AML-193 (cell line): ENCODE measurements around the gene FMNL1.

Experiments
- DNase-seq, 2 experiments: peaks; one replicate each; lab custom pipeline; 2025; lab: John Stamatoyannopoulos, UW

FMNL1 gene

DNA sequence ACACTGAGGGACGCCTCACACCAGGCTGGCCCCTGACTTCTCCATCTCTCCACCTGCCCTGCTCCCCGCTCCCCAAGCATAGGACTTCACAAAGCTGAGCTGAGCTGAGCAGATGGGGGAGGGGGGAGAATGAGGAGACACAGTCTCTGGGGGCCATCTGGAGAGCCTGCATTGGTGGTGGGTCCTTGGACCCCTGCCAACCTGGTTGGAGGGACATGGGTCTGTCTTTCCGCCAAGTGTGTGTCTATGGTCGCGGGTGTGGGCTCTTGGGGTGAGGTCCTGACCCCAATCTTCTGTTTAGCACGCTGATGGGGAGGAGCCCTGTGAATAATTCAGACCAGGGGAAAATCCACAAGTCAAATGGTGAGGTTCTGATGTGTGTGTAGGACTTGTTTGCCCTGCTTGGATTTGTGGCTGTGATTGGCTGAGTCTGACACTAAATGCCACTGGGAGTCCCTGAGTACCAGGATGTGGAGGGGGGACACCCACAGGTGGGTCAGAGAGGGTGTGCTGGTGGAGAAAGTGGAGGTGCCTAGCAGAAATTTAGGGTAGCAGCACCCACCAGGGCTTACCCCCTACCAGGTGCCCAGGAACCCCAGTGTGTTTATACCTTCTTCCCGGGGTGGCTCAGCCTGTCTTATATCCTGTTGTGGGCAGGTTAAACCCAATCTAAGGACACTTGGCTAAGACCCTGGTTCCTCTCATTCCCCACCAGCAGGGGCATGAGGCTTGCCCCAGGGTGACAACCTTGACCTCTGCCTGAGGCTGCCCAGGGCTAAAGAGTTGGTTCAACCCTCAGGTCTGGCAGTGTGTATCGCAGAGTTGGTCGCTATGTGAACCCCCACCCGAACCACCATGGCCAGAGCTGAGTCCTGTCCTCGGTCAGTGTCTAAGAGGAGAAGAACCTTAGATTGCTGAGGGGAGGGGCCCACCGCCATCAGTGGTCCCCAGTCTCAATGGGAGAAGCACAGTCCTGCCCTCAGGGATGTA lies 2.1 kb downstream of the FMNL1 start:
- no peak for DNase-seq

DNA sequence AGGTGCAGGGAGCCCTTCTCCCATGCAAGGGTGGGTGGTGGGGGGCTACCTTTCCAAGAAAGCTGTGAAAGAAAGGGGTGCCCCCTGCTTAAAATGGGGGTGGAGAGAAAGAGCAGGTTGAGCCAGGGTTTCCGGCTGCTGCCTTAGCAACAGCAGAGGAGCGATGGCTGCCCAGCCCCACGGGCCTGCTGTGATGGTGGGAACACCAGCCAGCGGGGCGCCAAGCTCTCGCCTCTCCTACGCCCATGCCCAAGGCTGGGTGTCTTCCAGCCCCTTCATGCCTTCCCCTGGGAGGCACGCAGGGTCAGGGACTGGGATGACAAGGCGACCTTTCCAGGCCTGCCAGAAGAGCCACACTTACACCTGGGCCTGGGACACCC lies 3.0 kb downstream of the FMNL1 start:
- peak in 1 of 2 experiments; percentile 11 for DNase-seq

DNA sequence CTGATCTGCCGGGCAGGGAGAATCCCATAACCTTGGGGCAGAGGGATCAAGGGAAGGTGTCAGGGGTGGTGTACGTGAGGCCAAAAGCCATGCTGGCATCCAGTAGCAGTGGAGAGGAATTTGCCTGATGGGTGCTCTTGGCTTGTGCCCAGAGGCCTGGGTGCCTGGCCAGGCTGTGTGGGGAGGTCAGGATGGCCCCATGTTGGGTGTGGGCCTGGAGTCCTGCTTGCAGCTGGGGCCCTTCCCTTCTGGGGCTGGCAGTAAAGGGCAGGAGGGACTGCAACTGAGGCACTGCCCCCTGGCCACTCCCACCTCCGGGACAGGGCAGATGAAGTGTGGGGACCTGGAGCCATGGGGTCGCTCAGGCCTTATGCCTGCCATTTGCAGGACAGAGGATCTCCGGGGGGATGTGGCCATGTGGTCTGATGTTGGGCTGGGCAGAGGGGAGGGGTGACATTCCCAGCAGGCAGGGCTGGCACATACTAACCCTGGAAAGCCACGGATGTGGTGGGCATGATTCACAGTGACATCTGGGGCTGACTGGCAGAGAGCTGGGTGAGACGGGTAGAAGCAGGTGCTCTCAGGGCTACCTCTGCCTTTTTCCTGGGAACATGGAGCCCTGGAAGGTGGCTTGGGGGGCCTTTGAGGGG lies 3.5 kb downstream of the FMNL1 start:
- DNase-seq: no peak

DNA sequence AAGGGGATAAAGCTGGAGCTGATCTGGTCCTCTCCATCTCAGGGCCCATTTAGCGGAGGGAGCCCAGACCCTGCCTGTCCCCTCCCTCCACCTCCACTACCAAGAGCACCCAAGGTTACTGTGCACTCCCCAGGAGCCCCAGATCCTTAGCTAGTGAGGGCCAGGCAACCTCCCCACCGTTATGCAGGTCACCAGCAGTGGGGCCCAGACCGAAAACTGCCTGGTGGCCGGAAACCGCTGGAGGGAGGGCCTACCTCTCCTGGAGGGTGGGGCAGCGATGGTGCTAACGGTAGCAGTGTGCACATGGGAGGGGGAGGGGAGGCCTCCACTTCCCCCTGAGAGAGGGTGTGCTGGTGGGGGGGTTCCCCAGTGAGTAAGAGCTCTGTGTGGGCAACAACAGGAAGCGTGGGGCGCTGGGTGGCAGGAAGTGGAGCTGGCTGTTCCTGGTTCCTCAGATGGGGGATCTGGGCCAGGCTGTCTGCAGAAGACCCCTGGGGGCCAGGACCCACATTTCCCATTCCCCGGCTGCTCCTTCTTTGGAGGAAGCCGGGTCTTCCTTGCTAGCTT lies 4.4 kb downstream of the FMNL1 start:
- DNase-seq: peak; percentile 99

DNA sequence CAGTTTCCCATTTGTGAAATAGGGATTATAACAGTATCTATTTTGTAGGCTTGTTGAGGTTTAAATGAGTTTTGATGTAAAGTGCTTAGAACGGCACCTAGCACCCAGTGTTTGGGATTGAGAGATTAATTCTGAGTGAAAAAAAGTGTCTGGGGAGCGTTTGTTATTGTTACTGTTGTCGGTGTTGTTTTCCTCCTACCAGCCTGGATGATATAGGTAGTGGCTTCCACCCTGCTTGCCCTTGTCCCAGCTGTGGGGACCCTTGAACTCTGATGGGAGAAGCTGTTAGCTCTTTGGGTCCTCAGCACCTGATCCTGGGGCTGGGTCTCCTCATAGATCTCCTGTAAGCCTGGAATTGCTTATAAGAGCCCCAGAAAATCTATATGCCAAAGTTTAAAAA lies 4.9 kb downstream of the FMNL1 start:
- DNase-seq: peak in 1 of 2 experiments; percentile 39

DNA sequence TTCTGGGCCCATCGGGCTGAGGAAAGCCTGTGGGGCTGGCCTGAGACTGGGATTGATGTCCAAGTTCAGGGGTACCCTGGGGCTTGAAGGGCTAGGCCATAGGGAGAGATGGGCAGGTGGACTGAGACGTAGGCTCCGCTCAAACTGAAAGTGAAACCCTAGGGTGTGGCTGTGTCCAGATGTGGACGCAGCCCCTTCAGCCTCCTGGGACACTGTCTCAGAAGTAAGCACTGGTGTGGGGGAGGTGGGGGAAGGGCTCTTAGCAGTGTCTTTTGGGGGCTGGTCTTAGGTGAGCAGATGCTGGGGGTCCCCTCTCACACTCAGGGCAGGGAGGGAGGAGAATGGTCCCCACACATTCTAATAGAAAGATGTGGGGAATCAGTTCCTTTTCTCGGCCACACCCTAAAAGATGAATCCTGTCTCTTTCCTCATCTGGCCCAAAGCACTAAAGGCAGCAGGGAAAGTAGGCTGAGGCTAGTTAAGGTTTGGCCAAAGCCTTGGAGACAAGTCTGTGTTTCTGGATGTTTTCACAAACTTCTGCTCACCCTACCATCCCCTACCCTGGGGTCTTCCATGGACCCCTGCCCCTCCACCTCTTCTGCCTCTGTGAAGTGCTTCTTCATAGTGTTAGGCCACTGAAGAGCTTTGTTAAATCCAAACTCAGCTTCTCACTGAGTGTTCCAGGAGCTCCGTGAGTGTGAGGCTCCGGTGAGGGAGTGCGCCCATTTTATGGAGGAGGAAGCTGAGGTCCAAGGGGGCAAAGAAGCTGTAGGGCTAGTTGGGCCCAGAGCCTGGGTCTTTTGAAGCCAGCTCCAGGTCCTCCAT lies 5.6 kb downstream of the FMNL1 start:
- DNase-seq: peak; percentile 38 to 50

DNA sequence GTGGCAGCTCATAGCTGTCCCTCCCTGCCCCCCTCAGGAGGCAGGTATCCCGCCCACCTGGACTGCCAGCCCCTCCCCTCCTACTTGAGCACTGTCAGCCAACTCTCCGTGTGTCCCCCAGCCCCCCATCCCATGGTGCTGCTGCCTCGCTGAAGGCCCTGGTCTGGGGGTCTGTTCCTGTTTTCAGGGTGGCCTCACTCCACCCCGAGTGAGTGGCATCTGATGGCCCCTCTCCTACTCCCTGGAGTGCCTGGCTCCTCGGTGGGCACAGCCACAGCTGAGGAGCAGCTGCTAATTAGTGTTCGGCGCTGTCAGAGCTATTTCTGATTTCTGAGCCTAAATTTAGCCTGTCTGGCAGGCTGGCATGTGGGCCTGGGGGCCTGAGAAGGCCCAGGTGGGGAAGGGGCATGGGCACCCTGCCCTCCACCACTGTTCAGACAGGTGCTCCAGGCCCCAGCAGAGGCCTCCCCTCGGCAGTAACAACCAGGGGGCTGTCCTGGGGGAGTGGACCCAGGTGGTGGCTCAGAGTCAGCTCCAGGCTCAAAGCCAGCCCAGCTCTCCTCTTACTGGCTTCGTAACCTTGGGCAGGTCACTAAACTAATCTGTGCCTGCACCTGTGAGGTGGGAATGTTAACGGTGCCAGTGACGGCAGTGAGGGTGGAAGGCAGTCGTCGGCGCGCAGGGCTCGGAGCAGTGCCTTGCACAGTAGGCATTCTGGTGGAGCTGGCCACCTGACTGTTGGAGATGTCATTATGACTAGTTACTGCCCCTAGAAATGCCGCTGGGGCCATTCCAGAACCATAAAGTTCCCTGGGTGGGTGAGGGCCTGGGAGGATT lies 6.5 kb downstream of the FMNL1 start:
- no peak for DNase-seq

DNA sequence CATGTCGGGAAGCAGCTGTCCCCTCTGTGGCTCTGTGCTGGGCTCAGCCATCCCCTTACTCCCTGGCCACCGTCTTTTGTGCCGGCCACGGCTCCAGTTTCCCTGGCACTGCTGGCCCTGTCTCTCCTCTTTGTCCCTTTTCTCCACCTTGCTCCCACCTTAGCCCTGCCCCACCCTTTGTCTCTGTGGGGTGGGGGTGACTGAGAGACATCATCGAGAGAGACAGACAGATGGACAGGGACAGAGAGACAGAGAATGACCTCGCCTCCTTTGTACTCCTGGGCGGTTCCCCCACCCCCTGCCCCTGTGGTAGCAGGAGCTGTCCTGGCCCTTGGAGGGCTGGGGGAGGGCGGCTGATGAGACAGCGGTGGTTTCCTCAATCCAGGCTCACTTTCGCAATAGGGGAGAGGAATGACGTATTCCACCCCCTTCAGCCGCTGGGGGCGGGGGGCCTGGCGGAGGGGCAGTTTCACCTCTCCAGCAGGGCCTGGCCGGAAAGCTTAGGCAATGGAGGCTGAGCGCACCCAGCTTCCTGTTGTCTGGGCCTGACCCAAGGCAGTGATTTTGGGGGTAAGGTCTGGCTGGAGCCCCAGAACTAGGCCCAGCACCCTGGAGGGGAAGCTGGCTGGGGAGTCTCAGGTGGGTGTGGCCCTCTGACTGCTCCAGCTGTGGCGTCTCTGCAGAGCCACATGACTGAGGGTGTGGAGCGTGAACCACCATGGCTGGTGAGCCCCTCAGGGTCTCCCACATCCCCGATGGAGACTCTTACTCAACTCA lies 7.3 kb downstream of the FMNL1 start:
- DNase-seq: peak; percentile 99

DNA sequence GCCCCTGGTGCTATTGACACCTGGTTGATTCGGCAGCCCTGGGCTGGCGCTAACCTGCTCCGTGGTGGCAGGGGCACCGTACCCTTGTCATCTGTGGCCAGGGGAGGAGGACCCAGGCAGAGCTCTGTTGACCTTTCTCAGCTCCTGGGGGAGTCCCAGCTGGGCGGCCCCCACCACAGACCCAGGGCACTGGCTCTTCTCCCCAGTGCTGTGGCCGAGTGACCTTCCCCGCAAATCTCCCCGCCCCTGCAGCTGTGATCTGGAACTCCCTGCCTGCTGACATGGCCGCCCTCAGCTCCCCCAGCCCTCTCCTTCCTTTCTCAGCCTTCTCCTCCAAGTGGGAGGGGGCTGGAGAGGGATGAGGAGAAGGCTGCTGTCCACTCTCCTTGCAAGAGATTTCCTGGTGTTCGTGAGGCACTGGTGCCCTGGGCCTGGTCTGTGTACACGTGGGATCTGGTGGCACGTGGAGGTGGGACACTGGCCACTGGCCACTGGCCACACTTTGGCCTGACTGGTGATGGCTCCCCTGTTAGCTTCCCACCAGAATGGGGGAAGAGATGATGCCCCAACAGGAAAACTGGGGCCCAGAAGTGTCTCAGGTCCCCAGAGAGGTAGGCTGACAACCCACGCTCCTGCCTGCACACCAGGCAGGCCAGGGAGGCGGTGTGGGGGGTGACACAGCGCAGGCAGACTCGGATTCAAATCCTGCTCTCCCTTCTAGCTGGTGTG lies 8.2 kb downstream of the FMNL1 start:
- DNase-seq: no peak

DNA sequence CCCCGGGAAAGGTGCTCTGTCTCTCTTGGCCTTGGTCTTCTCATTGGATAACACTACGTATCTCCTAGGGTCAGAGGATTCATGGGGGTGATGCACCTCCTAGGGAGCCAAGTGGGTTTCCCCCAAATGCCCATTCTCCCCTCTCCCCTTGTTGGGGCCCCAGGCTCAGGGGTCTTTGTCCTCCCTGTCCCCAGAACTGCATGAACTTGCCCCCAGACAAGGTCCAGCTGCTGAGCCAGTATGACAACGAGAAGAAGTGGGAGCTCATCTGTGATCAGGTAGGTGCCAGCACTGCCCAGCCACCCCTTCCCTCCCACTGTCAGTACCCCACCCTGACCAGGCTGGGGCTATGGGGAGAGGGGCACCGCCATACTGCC lies 8.7 kb downstream of the FMNL1 start:
- DNase-seq: no peak

DNA sequence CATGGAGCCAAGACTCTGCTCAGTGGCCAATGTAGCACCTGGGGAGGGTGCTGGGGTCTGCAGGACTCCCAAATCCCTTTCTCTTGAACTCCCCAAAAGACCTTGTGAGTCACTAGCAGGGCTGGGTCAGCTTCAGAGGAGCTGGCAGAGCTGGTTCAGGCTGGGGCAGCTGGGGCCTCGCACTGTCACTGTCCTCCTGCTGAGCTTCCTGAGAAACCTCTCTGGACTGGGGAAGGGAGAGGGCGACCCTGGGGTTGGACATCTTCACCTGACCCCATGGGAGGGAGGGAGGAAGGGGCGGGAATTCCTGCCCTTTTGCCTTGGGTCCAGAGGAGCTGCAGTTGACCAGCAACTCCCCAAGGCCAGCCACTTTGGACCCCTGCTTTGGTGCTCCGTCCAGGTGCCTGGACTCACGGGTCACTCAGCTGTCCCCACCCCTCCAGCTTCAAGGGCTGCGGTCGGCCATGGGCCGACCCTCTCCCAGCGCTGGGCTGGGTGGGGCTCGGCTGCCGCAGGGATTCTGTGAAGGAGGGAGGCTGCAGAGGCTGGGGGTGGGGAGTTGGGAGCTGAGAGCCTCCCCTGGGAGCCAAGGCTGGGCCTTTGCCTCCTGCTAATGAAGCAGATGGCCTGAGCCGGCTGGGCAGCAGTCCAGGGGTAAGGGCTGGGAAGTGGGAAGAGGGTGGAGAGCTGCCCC lies 9.2 kb downstream of the FMNL1 start:
- DNase-seq: no peak

DNA sequence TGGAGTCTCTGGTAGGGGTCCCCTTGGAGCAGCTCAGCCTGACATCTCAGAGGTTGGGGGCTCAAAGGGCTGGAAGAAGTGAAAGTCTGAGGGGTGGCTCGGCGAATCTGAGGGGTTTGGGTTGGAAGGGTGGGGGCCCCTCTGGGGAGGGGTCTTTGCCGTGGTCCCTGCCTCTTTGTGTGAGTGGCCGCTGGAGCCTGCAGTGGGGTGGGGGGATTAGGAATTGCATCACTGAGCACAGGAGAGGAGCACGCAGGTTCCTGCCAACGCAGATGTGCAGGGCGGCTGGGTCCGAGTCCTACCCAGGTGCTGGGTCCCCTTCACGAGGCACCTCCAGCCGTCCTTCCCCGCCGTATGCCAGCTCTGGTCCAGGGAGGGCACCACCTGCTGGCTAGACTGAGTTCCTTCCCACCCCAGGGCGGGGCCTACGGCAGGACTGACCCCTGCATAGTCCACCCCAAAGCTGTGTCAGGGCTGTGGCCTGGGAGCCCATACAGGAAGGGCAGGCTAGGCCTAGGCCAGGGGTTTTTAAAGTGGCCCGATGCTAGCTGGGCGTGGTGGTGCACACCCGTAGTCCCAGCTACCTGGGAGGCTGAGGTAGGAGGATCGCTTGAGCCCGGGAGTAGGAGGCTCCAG lies 9.9 kb downstream of the FMNL1 start:
- peak; percentile 24 to 28 for DNase-seq

DNA sequence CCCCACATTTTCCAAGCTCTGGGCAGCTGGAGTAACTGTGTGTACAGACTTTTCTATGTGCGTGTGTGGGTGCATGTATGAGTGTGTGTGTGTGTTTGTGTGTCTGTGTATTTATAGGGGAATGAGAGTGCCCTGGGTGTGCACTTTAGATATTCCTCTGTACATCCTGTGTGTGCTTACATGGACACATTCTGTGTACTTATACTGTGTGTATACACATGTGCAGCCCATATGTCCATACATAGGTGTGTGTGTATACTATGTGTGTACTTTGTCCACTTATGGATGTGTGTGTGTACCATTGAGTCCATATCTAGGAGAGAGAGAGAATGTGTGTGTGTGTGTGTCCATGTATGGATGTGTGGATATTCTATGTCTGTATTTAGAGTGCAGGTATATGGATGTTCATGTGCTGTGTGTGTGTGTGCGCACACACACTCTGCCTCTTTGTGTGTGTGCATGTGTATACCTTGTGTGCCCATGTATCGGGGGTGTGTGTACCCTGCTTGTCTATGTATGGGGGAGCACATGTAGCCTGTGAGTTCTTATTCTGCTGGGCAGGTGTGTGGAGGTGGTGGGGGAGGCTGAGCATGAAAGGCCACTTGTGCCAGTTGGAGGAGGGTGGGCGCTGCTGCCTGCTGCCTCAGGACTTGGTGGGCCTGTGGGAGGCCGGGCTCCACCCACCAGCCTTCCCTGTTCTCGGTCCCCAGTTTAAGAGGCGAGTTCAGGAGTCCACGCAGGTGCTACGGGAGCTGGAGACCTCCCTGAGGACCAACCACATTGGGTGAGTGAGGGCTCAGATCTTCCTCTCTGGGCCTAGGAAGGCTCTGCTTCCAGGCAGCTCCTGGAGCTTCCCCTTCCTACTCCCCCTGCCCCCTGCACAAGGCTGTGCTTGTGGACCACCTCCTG lies 11.1 kb downstream of the FMNL1 start:
- DNase-seq: no peak

DNA sequence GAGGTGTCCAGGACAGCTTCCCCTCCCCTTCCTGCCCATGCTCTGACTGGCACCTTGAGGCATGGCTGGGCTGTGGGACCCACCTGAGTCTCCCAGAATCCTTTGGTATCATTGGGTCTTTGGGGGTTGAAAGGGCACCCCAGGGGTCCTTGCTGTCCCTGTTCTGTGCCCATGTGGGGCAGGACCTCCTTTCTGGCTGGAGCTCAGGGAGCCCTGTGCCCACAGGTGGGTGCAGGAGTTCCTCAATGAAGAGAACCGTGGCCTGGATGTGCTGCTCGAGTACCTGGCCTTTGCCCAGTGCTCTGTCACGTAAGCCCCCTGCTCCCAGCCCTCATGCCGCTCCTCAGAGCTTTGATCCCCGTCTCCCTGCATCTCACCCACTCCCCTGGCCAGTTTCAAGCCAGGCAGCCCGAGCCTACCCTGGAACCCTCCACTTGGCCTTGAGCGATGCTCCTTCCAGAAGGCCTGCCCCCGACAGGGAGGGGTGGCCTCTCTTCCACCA lies 11.8 kb downstream of the FMNL1 start:
- DNase-seq: no peak

DNA sequence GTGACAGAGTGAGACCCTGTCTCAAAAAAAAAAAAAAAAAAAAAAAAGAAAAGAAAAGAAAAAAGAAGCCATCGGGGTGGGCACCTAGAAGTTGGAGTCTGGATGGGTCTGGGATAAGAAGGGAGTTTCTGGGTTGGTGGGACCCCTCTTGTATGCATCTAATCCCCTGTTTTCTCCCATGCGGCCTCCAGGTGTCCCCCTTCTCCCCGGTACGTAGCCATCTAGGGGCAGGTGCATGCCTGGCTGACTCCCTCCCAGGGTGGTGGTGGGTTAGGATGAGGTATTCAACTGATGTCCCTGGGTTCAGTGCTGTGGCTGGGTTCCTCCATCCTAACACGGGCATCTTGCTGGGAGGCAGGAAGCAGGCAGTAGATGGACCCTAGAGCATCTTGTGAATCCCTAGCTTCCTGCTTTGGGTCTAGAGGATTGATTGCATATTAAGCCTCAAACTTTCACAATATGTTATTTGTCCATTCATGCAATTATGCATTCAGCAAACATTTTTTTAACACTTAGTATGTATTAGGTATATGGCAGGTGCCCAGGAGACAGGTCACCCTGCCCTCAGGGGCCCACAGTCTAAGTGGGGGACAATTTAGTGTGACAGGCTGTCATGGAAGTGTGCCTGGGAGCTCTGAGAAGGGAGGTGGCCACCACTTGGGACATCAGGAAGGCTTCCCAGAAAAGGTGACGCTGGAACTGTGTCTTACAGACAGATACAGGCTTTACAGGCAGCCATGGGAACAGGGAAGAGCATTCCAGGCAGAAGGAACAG lies 13.1 kb downstream of the FMNL1 start:
- DNase-seq: peak; percentile 20 to 50
